ENCODE data around the gene MICOS13.
"Not testable (repeated sequence)": the region's sequence is repeated elsewhere in the genome, so short reads cannot be mapped to it uniquely, and the experiment has no call there.

The MICOS13 gene

DNA sequence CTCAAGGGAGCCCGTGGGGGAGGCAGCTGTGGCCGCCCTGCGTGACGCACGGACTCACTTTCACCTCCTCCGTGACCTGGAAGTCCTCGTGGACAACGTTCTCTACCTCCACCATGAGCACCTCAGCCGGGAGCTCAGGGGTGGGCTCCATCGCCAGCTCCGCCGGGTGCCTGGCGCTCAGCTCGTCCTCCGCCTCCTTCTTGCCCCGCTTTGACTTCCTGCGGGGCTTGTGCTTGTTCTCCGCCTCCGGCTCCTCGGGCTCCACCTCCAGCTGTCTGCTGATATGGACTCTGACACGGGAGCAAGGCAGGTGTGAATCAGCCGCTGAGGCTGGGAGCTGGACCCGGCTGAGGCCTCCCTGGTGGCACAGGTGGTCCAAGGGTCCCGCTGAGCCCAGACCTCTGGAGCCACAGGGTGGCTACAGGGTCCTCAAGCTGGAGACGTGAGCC lies 31.4 kb upstream of the MICOS13 start:
- H3K4me1 ChIP-seq (ENCODE audit: control insufficient read depth, insufficient read depth, low read length, unreplicated experiment), result no peaks in the 10 kb centered on the region

DNA sequence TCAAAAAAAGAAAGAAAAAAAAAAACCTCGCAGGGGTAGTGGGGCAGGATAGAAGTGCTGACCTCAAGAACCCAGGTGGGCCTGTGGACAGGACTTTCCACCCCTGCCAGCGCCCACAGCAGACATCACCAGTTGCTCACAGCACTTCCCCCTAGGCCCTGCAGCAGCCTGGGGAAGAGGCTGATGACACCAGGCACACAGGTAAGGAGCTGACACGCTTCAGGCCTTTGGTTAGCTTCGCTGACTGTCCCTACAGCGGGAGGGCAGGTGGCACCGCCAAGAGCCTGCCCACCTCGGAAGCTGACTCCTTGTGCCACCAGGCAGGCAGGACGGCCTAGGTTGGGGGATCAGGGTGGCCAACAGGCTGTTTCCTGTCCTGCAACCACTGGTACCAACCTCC lies 30.7 kb upstream of the MICOS13 start:
- Histone ChIP-seq H3K4me1 (ENCODE audit: control insufficient read depth, insufficient read depth, low read length, unreplicated experiment) (no peaks in the 10 kb centered on the region), H3K27ac (ENCODE audit: low read depth, low read length) (no peak overlapping the region), H3K79me2 (ENCODE audit: control insufficient read depth, insufficient read depth, low read length, unreplicated experiment) (peaks cover 19% of the 10 kb centered on the region), H2AFZ (ENCODE audit: low read length, unreplicated experiment) (no peak overlapping the region), H3K4me3 (ENCODE audit: low read depth, low read length) (no peak overlapping the region), H3K36me3 (ENCODE audit: insufficient read depth, low read length) (no peaks in the 10 kb centered on the region; the same call in 1 of the 2 replicates), H3K27me3 (ENCODE audit: insufficient read depth, low read length) (no peaks in the 10 kb centered on the region)

More for the DNA sequence above, 31.4 kb upstream of the MICOS13 start:
- H3K27ac ChIP-seq (ENCODE audit: low read depth, low read length), result no peak overlapping the region
- no peak overlapping the region for H2AFZ ChIP-seq (ENCODE audit: low read length, unreplicated experiment)
- H3K4me3 ChIP-seq (ENCODE audit: low read depth, low read length), result no peak overlapping the region
- no peaks in the 10 kb centered on the region; the same call in 1 of the 2 replicates for H3K36me3 ChIP-seq (ENCODE audit: insufficient read depth, low read length)
- peaks cover 25% of the 10 kb centered on the region for H3K79me2 ChIP-seq (ENCODE audit: control insufficient read depth, insufficient read depth, low read length, unreplicated experiment)
- H3K27me3 ChIP-seq (ENCODE audit: insufficient read depth, low read length), result no peaks in the 10 kb centered on the region

DNA sequence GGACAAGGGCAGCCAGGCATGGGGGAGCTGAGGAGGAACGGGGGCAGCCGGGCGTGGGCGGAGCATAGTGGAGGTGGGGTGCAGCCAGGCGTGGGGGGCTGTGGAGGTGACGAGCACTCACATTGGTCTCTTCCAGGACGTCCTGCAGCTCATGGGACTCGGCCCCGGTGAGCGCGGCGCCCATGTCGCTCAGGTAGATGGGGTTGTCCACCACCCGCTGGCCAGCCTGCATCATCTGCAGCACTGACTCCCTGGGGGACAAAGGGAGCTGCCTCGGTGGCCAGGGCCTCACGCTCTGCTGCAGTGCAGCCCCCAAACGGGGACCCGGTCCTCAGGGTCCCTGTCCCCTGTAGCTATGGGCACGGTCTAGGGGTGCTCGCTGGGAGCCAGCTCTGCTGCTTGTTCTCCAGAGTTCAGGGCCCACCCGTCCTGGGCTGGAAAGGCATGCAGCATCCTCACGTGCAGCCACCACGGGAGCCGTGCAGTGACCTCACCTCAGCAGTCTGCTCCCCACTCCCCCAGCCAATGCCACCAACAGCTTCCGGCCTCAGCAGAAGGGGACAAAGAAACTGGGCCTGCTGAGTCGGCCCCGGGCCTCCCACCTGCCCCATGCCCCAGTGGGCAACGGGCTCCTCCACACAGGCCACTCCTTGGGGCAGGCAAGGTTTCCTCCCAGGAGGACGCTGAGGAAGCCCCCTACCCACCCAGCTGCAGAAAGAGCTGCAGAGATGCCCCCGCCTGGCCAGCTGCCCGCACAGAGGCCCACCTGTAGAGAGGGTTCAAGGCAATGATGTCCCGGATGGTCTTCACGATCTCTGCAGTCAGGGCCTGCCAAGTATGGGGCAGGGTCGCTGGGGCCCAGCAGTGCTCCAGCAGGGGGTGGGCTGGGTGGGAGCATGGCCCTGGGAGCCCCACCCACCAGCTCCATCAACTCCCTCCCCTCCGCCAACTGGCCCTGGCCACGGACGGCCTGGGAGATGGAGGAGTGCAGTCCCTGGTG lies 27.6 kb upstream of the MICOS13 start:
- H3K27me3 ChIP-seq (ENCODE audit: insufficient read depth, low read length), result no peaks in the 10 kb centered on the region
- no peaks in the 10 kb centered on the region for H3K36me3 ChIP-seq (ENCODE audit: insufficient read depth, low read length)
- H3K4me3 ChIP-seq (ENCODE audit: low read depth, low read length), result no peak overlapping the region
- H3K79me2 ChIP-seq (ENCODE audit: control insufficient read depth, insufficient read depth, low read length, unreplicated experiment), result peaks cover 2% of the 10 kb centered on the region
- no peaks in the 10 kb centered on the region for H3K4me1 ChIP-seq (ENCODE audit: control insufficient read depth, insufficient read depth, low read length, unreplicated experiment)
- H3K27ac ChIP-seq (ENCODE audit: low read depth, low read length), result no peak overlapping the region
- H2AFZ ChIP-seq (ENCODE audit: low read length, unreplicated experiment), result no peak overlapping the region

DNA sequence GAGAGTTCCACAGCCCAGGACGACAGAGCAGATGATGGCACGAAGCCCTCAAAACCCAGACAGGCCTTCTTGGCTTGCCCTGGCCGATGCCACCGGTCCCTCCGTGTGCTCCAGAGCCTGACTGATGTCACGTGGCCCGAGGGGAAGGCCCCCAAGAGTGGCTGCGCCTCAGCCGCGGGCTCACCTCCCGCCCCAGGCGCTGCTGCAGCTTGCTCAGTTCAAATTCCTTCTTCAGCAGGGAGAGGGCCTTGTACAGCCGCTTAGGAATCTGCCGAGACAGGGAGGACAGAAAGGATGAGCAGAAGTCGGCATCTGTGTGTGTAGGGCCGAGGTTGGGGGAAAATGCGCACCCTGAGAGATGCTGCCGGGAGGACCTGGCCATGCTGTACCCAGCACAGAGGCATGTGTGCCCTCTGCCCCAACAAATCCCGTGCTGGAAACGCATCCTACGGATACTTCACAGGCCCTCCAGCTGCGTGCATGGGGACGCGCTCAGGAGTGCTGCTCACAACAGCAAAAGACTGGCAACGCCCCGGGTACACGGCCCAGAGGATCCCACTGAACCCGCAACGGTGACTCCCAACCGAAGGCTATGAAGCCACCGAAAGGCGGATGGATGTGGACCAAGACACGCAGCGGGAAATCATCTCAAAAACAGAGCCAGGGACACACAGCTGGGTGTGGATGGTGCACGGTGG lies 26.7 kb upstream of the MICOS13 start:
- no peak overlapping the region for H3K27ac ChIP-seq (ENCODE audit: low read depth, low read length)
- no peak overlapping the region for H3K4me3 ChIP-seq (ENCODE audit: low read depth, low read length)
- H3K4me1 ChIP-seq (ENCODE audit: control insufficient read depth, insufficient read depth, low read length, unreplicated experiment), result no peaks in the 10 kb centered on the region
- H3K27me3 ChIP-seq (ENCODE audit: insufficient read depth, low read length), result no peaks in the 10 kb centered on the region
- no peak overlapping the region for H2AFZ ChIP-seq (ENCODE audit: low read length, unreplicated experiment)
- peaks cover 2% of the 10 kb centered on the region for H3K79me2 ChIP-seq (ENCODE audit: control insufficient read depth, insufficient read depth, low read length, unreplicated experiment)
- no peaks in the 10 kb centered on the region for H3K36me3 ChIP-seq (ENCODE audit: insufficient read depth, low read length)

DNA sequence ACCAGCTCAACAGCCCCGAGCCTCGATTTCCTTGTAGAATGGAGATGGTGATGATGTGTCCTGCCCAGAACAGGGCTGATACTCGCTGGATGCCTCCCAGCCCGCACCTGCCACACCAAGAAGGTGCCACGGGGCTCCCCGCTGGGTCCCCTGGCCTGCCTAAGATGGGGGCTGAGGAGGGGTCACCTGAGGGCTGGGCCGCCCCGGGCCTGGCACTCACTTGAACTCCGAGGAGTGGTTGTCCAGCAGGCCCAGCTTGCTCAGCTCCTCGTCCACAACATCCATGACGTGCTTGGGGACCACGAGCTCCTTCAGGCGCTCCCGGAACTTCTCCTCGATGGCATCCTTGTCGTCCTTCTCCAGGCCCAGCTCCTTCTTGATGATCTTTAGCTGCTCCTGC lies 25.2 kb upstream of the MICOS13 start:
- Histone ChIP-seq H3K27me3 (ENCODE audit: insufficient read depth, low read length) (no peaks in the 10 kb centered on the region), H3K4me3 (ENCODE audit: low read depth, low read length) (no peak overlapping the region), H2AFZ (ENCODE audit: low read length, unreplicated experiment) (no peak overlapping the region), H3K4me1 (ENCODE audit: control insufficient read depth, insufficient read depth, low read length, unreplicated experiment) (no peaks in the 10 kb centered on the region), H3K27ac (ENCODE audit: low read depth, low read length) (no peak overlapping the region), H3K79me2 (ENCODE audit: control insufficient read depth, insufficient read depth, low read length, unreplicated experiment) (no peaks in the 10 kb centered on the region), H3K36me3 (ENCODE audit: insufficient read depth, low read length) (no peaks in the 10 kb centered on the region)

DNA sequence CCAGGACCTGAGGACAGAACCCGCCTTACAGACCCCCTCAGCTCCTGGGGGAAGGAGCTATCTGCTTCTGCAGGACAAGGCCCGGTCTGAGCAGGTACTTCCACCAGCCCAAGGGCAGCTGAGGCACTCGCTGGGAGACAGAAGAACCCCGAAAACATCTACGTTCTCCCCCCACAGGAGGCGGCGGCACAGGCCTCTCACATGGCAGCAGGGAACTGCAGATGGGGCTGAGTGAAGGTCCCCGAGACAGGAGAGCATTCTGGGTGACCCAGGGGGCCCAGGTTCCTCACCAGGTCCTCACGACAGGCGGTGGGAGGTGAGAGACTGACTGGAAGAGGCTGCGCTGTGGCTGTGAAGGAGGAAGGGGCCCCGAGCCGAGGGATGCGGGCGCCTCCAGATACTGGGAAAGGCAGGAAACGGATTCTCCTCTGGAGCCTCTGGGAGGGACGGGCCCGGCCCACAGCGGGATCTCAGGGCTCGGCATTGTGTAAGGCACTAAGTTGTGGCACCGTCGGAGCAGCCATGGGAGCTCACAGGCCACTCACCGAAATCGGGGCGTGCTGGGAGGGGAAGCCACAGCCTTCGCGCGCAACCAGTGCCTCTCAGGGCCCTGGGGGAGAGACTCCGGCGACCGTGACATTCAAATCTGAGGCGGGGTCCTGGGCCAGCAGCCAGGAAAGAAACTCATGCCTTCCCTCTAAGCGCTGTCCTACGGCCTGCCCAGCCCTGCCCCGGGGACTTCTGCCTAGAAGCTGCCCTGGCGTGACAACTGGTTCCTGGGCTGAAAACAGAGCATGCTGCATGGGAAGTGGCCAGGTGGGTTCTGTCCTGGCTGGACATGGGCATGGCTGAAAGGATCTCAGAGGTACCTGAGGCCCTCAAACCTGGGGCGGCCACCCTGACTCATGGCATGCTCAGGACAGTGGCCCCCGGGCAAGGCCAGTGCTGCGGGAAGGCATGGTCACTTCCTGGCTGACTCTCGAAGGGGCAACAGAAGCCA lies 23.8 kb upstream of the MICOS13 start:
- no peaks in the 10 kb centered on the region for H3K4me1 ChIP-seq (ENCODE audit: control insufficient read depth, insufficient read depth, low read length, unreplicated experiment)
- H2AFZ ChIP-seq (ENCODE audit: low read length, unreplicated experiment), result no peak overlapping the region
- no peak overlapping the region for H3K4me3 ChIP-seq (ENCODE audit: low read depth, low read length)
- no peaks in the 10 kb centered on the region for H3K79me2 ChIP-seq (ENCODE audit: control insufficient read depth, insufficient read depth, low read length, unreplicated experiment)
- no peak overlapping the region for H3K27ac ChIP-seq (ENCODE audit: low read depth, low read length)
- H3K27me3 ChIP-seq (ENCODE audit: insufficient read depth, low read length), result no peaks in the 10 kb centered on the region
- H3K36me3 ChIP-seq (ENCODE audit: insufficient read depth, low read length), result no peaks in the 10 kb centered on the region

DNA sequence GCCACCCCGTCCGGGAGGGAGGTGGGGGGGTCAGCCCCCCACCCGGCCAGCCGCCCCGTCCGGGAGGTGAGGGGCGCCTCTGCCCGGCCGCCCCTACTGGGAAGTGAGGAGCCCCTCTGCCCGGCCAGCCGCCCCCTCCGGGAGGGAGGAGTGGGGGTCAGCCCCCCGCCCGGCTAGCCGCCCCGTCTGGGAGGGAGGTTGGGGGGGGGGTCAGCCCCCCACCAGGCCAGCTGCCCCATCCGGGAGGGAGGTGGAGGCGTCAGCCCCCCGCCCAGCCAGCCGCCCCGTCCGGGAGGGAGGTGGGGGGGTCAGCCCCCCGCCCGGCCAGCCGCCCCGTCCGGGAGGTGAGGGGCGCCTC lies 21.7 kb upstream of the MICOS13 start:
- not testable (repeated sequence) for H2AFZ ChIP-seq (ENCODE audit: low read length, unreplicated experiment); H3K27me3 ChIP-seq (ENCODE audit: insufficient read depth, low read length); H3K4me3 ChIP-seq (ENCODE audit: low read depth, low read length); H3K36me3 ChIP-seq (ENCODE audit: insufficient read depth, low read length); H3K27ac ChIP-seq (ENCODE audit: low read depth, low read length); H3K79me2 ChIP-seq (ENCODE audit: control insufficient read depth, insufficient read depth, low read length, unreplicated experiment); H3K4me1 ChIP-seq (ENCODE audit: control insufficient read depth, insufficient read depth, low read length, unreplicated experiment)

DNA sequence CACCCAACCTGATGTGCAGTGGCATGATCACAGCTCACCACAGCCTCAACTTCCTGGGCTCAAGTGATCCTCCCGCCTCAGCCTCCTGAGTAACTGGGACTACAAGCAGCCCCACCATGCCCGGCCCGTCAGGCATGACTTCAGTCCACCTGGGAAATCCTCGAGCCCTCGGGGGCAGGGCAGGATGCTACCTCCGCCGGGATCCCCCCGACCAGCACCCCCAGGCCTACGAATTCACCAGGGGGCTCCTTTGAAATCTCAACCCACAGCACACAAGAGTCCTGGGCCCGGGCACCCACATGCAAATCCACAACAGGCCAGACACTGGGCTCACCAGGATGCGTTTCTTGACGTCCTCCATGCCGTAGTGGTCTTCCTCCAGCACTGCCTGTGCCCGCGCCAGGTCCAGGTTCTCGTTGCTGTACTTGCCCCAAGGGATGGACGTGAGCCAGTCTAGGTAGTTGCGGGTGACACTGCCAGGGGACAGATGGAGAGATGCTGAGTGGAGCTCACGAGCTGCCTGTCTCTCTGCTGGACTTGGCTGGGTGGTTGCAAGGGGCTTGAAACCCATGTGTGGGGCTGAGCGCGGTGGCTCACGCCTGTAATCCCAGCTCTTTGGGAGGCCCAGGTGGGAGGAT lies 20.3 kb upstream of the MICOS13 start:
- Histone ChIP-seq H2AFZ (ENCODE audit: low read length, unreplicated experiment) (no peak overlapping the region), H3K27me3 (ENCODE audit: insufficient read depth, low read length) (no peaks in the 10 kb centered on the region), H3K4me1 (ENCODE audit: control insufficient read depth, insufficient read depth, low read length, unreplicated experiment) (no peaks in the 10 kb centered on the region), H3K79me2 (ENCODE audit: control insufficient read depth, insufficient read depth, low read length, unreplicated experiment) (no peaks in the 10 kb centered on the region), H3K36me3 (ENCODE audit: insufficient read depth, low read length) (no peaks in the 10 kb centered on the region), H3K4me3 (ENCODE audit: low read depth, low read length) (no peak overlapping the region), H3K27ac (ENCODE audit: low read depth, low read length) (no peak overlapping the region)

DNA sequence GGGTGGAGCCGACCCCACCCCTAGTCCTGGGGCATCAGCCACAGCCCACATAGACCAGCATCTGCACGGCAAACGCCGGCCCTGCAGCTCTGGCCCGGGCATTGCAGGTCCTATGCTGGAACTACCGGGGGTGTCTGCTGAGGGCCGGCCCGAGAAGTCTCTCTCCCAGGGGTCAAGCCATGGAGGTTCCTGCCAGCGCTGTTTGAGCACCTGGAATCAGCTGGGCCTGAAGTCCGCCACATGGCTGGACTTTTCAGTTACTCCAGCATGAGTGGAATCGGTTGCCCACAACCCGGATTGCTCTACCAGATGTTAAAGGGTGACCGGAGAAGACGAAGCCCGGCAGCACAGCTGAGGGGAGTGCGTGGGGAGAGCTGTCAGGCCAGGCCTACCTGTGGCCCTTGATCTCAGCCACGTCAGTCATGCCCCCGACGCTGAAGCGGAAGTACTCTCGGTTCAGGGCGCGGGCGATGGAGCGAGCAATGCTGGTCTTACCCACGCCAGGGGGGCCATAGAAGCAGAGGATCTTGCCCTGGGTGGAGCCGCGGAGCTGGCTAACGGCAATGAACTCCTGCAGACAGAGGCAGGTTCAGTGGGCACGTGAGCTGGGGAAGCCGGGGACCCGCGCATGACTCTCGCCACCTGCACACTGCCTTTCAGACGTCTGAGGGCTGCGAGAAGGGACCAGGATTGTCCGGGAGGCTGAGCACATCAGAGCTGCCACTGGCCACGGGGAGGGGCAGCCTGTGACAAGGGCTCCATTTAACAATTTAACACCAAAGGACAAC lies 18.5 kb upstream of the MICOS13 start:
- no peak overlapping the region for H2AFZ ChIP-seq (ENCODE audit: low read length, unreplicated experiment)
- H3K27me3 ChIP-seq (ENCODE audit: insufficient read depth, low read length), result no peaks in the 10 kb centered on the region
- no peak overlapping the region for H3K4me3 ChIP-seq (ENCODE audit: low read depth, low read length)
- H3K79me2 ChIP-seq (ENCODE audit: control insufficient read depth, insufficient read depth, low read length, unreplicated experiment), result peaks cover 15% of the 10 kb centered on the region
- H3K27ac ChIP-seq (ENCODE audit: low read depth, low read length), result no peak overlapping the region
- H3K36me3 ChIP-seq (ENCODE audit: insufficient read depth, low read length), result 0 out of 2 replicates have a peak, but pooled peaks cover 3% of the 10 kb centered on the region
- H3K4me1 ChIP-seq (ENCODE audit: control insufficient read depth, insufficient read depth, low read length, unreplicated experiment), result no peaks in the 10 kb centered on the region

Measured in ACC112 (cell line).